GM12878 (cell line): Measurements from ENCODE around the gene GGNBP2. TPM values are rescaled to one million over a fixed set of nuclear protein-coding genes. Genes with fewer than 3 reads are reported as not detected.

Experiments
- BACH1 ChIP-seq: fragments of 450-650 bp; IDR thresholded peaks from 2 replicates; pipeline ENCODE4 v1.6.1; 2017; ENCODE audit warnings: mild to moderate bottlenecking, borderline replicate concordance
- CBFB ChIP-seq: IDR thresholded peaks from 2 replicates; pipeline ENCODE4 v1.6.1; 2016; ENCODE audit warnings: antibody characterized with exemption, low read depth
- CHD4 ChIP-seq: fragments of 200-600 bp; sonication (generic); IDR thresholded peaks from 2 replicates; pipeline ENCODE4 v1.6.1; 2016; ENCODE audit warnings: mild to moderate bottlenecking
- EED ChIP-seq: sonication (generic); IDR thresholded peaks from 2 replicates; pipeline ENCODE4 v1.6.1; 2016; ENCODE audit warnings: antibody characterized with exemption, low read depth
- FOXK2 ChIP-seq: fragments of 450-650 bp; IDR thresholded peaks from 2 replicates; pipeline ENCODE4 v1.6.1; 2017; ENCODE audit warnings: mild to moderate bottlenecking, moderate library complexity
- FOXM1 ChIP-seq: IDR thresholded peaks from 2 replicates; pipeline ENCODE4 v1.6.1; 2012; ENCODE audit warnings: low read depth, mild to moderate bottlenecking, inconsistent platforms, low read length, moderate library complexity
- GABPA ChIP-seq: IDR thresholded peaks from 2 replicates; pipeline ENCODE4 v1.6.1; 2014; ENCODE audit warnings: antibody characterized with exemption, low read depth, mild to moderate bottlenecking, inconsistent platforms
- IRF4 ChIP-seq: IDR thresholded peaks from 2 replicates; pipeline ENCODE4 v1.6.1; 2011; ENCODE audit warnings: low read depth, low read length
- KLF5 ChIP-seq: fragments of 450-650 bp; IDR thresholded peaks from 2 replicates; pipeline ENCODE4 v1.6.1; 2014; ENCODE audit warnings: mild to moderate bottlenecking; ENCODE audit not compliant: partially characterized antibody
- MXI1 ChIP-seq: fragments of 150-350 bp; IDR thresholded peaks from 2 replicates; pipeline ENCODE4 v1.6.1; 2011; ENCODE audit warnings: low read depth, mild to moderate bottlenecking, inconsistent platforms, low read length, improper control_type of control experiment
- MYB ChIP-seq: fragments of 150-350 bp; IDR thresholded peaks from 2 replicates; pipeline ENCODE4 v1.6.1; 2014; ENCODE audit warnings: mild to moderate bottlenecking, low read depth, low read length, borderline replicate concordance
- NBN ChIP-seq: fragments of 450-650 bp; IDR thresholded peaks from 2 replicates; pipeline ENCODE4 v1.6.1; 2016
- RCOR1 ChIP-seq: conservative IDR thresholded peaks from 2 replicates; pipeline ENCODE4 v1.6.1; 2012; ENCODE audit warnings: low read depth, low read length, improper control_type of control experiment
- SMC3 ChIP-seq: IDR thresholded peaks from 2 replicates; pipeline ENCODE4 v1.6.1; 2011; ENCODE audit warnings: low read length, improper control_type of control experiment, borderline replicate concordance
- SP1 ChIP-seq: IDR thresholded peaks from one replicate; pipeline ENCODE4 v1.6.1; 2011; ENCODE audit warnings: low read depth, low read length
- SREBF1 ChIP-seq: IDR thresholded peaks from 2 replicates; pipeline ENCODE4 v1.6.1; 2012; ENCODE audit warnings: mild to moderate bottlenecking, low read length
- SRF ChIP-seq, 2 experiments: IDR thresholded peaks; 2 replicates each; pipeline ENCODE4 v1.6.1; 2011; ENCODE audit warnings: low read depth in 2 of 2, low read length in 2 of 2, mild to moderate bottlenecking in 1 of 2, moderate library complexity in 1 of 2
- WRNIP1 ChIP-seq: IDR thresholded peaks from 2 replicates; pipeline ENCODE4 v1.6.1; 2011; ENCODE audit warnings: low read depth, low read length, improper control_type of control experiment, borderline replicate concordance
- YY1 ChIP-seq: IDR thresholded peaks from 2 replicates; pipeline ENCODE4 v1.6.1; 2011; ENCODE audit warnings: low read depth, mild to moderate bottlenecking, low read length
- ZNF274 ChIP-seq: IDR thresholded peaks from one replicate; pipeline ENCODE4 v1.8.0; 2011; ENCODE audit not compliant: insufficient read length, insufficient read depth
- polyA plus RNA-seq, 11 experiments: library from polyadenylated mRNA; depleted of rRNA in 4 of 11; unstranded in 6 of 11; stranded (reverse) in 5 of 11; fragments of >200 nt; fragmentation: Nextera tagmentation in 4 of 11; fragmentation: Illumina TruSeq in 1 of 11; extraction: Ambion mirVana in 4 of 11; extraction: Trizol in 1 of 11; gene quantifications; 1 replicate in 1 of 11; 2 replicates in 10 of 11; pipeline versions ENCODE4 v1.2.1 to v1.2.3, GENCODE V29; 2011 to 2016; ENCODE audit warnings: inconsistent platforms in 2 of 11, missing spikeins in 2 of 11, low read depth in 1 of 11
- total RNA-seq, 4 experiments: library from RNA; depleted of rRNA in 3 of 4; stranded (reverse); fragments of >200 nt in 3 of 4; fragmentation: Illumina TruSeq in 1 of 4; extraction: Trizol in 1 of 4; gene quantifications; 2 replicates each; pipeline versions ENCODE4 v1.2.1 to v1.2.3, GENCODE V29; 2013 to 2021
- TF ChIP-seq, protein P1 (sequence below): fragments of 450-650 bp; IDR thresholded peaks from 2 replicates; pipeline ENCODE4 v1.6.1; 2016; ENCODE audit warnings: mild to moderate bottlenecking
- TF ChIP-seq, protein P2 (sequence below): fragments of 450-650 bp; IDR thresholded peaks from 2 replicates; pipeline ENCODE4 v1.6.1; 2016; ENCODE audit warnings: mild to moderate bottlenecking
- TF ChIP-seq, protein P3 (sequence below): fragments of 450-650 bp; formaldehyde crosslinking; IDR thresholded peaks from 2 replicates; pipeline ENCODE4 v1.4.0; 2020; ENCODE audit warnings: mild to moderate bottlenecking, moderate library complexity

The GGNBP2 gene
- total and polyA plus RNA-seq, 10 of the 15 experiments (the other 5 are each of a cell fraction or from before 2014, with no cell fraction given), result 36.3 to 82.0 (median 50.0) TPM

DNA sequence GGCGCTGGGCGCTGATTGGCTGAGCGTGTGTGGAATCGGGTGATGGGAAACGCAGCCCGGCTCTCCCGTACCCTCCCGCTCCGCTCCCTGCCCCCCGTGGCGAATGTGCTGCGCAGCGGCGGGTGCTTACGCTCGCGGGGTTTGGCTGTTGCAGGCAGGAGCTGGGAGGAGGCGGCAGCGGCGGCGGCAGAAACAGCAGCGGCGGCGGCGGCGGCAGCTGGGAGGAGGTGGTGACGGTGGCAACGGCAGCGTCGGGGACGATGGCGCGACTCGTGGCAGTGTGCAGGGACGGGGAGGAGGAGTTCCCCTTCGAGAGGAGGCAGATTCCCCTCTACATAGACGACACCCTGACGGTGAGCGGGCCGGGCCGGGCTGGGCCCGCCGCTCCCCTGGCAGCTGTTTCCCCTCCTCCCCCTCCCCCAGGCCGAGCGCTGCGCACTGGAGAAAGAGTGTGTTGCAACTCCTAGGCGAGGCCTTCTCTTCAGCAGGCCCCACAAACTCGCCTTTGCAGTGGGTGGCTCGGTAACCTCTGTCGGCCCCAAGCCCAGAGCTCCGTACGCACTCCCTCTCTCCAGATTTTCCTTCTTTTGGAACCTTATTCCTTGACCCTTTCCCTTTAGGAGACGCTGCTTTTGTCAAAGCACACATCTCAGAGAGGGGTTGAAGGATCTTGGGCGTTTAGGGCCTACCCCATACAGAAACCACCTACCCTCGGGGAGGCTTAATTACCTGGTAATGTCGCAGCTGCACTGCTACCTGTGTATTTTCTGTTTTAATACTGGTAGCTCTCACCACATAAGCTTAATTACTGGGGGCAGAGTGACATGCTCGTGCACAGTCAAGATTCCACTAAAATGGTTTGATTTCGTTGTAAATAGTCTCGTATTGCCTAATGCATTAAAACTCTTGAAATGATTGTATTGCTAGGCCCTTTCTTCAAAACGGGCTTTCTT, 1.0 kb downstream of the GGNBP2 start (continued):
- TF ChIP-seq MYB (0 out of 2 replicates have a peak, but pooled peaks have one; percentile 25), IRF4 (peak; percentile 65), YY1 (peak; percentile 86), WRNIP1 (no peak), FOXK2 (no peak), MXI1 (no peak; the same call in 1 of the 2 replicates), EED (no peak; the same call in 1 of the 2 replicates), RCOR1 (0 out of 2 replicates have a peak, but pooled peaks have one; percentile 44), GABPA (no peak), SP1 (peak; percentile 88), BACH1 (peak; percentile 71; the same call in 1 of the 2 replicates), ZNF274 (no peak), CBFB (0 out of 2 replicates have a peak, but pooled peaks have one; percentile 23), NBN (0 out of 2 replicates have a peak, but pooled peaks have one; percentile 15), CHD4 (no peak), SMC3 (no peak), SREBF1 (0 out of 2 replicates have a peak, but pooled peaks have one; percentile 29), SRF (IDR thresholded peaks at IDR 0.05; ENCODE audit: low read depth in 2 of 2, low read length in 2 of 2) (peak; percentile 3 to 63; a peak in 2 of 4 replicates), FOXM1 (no peak), KLF5 (no peak)
- TF ChIP-seq, protein P1, sequence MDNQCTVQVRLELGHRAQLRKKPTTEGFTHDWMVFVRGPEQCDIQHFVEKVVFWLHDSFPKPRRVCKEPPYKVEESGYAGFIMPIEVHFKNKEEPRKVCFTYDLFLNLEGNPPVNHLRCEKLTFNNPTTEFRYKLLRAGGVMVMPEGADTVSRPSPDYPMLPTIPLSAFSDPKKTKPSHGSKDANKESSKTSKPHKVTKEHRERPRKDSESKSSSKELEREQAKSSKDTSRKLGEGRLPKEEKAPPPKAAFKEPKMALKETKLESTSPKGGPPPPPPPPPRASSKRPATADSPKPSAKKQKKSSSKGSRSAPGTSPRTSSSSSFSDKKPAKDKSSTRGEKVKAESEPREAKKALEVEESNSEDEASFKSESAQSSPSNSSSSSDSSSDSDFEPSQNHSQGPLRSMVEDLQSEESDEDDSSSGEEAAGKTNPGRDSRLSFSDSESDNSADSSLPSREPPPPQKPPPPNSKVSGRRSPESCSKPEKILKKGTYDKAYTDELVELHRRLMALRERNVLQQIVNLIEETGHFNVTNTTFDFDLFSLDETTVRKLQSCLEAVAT, result 0 out of 2 replicates have a peak, but pooled peaks have one; percentile 48
- TF ChIP-seq, protein P2, sequence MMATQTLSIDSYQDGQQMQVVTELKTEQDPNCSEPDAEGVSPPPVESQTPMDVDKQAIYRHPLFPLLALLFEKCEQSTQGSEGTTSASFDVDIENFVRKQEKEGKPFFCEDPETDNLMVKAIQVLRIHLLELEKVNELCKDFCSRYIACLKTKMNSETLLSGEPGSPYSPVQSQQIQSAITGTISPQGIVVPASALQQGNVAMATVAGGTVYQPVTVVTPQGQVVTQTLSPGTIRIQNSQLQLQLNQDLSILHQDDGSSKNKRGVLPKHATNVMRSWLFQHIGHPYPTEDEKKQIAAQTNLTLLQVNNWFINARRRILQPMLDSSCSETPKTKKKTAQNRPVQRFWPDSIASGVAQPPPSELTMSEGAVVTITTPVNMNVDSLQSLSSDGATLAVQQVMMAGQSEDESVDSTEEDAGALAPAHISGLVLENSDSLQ, result no peak
- TF ChIP-seq, protein P3, sequence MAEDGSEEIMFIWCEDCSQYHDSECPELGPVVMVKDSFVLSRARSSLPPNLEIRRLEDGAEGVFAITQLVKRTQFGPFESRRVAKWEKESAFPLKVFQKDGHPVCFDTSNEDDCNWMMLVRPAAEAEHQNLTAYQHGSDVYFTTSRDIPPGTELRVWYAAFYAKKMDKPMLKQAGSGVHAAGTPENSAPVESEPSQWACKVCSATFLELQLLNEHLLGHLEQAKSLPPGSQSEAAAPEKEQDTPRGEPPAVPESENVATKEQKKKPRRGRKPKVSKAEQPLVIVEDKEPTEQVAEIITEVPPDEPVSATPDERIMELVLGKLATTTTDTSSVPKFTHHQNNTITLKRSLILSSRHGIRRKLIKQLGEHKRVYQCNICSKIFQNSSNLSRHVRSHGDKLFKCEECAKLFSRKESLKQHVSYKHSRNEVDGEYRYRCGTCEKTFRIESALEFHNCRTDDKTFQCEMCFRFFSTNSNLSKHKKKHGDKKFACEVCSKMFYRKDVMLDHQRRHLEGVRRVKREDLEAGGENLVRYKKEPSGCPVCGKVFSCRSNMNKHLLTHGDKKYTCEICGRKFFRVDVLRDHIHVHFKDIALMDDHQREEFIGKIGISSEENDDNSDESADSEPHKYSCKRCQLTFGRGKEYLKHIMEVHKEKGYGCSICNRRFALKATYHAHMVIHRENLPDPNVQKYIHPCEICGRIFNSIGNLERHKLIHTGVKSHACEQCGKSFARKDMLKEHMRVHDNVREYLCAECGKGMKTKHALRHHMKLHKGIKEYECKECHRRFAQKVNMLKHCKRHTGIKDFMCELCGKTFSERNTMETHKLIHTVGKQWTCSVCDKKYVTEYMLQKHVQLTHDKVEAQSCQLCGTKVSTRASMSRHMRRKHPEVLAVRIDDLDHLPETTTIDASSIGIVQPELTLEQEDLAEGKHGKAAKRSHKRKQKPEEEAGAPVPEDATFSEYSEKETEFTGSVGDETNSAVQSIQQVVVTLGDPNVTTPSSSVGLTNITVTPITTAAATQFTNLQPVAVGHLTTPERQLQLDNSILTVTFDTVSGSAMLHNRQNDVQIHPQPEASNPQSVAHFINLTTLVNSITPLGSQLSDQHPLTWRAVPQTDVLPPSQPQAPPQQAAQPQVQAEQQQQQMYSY, result no peak
